ENCODE measurements around the gene P3H2. TPM values are rescaled to one million over a fixed set of nuclear protein-coding genes. Genes with fewer than 3 reads are reported as not detected.

The P3H2 gene
- total RNA-seq, 1 donor from 2014 or later = 61.9 TPM

DNA sequence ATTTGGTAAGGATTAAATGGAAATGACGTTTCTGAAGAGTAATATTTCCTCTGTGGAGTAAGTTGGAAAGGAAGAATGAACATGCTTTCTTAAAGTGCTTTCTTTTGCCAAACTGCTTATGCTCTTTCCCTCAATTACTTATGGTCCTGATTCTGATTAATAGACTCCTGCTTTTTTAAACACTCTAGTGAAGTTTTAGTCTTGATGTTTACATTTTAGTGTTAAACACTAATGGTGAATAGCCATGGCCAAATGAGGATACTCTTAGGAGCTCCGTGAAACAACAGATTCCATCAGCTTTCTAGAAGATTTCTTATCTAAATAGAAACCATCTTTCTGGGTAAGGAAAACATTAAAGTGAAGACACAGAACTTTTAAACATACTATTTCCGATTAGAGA is 117.6 kb downstream of the P3H2 start:
- Histone ChIP-seq H3K4me1 (no peaks in the 10 kb centered on the region), H3K9me3 (no peaks in the 10 kb centered on the region), H3K27ac (no peak overlapping the region), H3K27me3 (ENCODE audit: low read depth) (no peaks in the 10 kb centered on the region), H3K4me3 (no peak overlapping the region), H3K36me3 (no peaks in the 10 kb centered on the region)
- no peak for ATAC-seq
- DNase-seq = no peak
- no peak for TF ChIP-seq CTCF (IDR thresholded peaks at IDR 0.05)
- intact Hi-C loops (cut with DNase I) = no loop called here

DNA sequence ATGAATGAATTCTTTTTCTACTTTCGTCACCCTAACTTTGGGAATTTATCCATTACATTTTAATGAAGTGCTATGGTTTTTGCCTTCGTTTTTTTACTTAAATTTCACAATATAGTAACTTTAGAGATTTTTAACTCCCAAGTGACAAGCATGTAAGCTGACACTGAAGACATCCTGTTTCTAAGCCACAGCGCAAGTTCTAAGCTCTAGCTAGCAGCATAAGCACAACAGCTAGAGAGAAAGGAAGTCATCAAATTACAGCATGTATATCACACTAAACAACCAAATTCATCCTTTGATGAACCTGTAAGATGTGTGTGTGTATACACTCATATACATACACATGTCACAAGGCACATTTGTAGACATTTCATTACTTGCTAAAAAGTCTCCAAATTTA is 119.3 kb downstream of the P3H2 start:
- H3K27ac ChIP-seq = no peak overlapping the region
- no peak for TF ChIP-seq CTCF (IDR thresholded peaks at IDR 0.05)
- H3K27me3 ChIP-seq (ENCODE audit: low read depth) = no peaks in the 10 kb centered on the region
- ATAC-seq (no peak), DNase-seq (no peak)
- H3K36me3 ChIP-seq = no peaks in the 10 kb centered on the region
- no peaks in the 10 kb centered on the region for H3K9me3 ChIP-seq
- intact Hi-C loops (cut with DNase I) = no loop called here
- no peak overlapping the region for H3K4me3 ChIP-seq
- no peaks in the 10 kb centered on the region for H3K4me1 ChIP-seq

- Histone ChIP-seq H3K36me3 (no peaks in the 10 kb centered on the region), H3K9me3 (no peaks in the 10 kb centered on the region), H3K4me3 (no peak overlapping the region), H3K27ac (no peak overlapping the region), H3K27me3 (ENCODE audit: low read depth) (no peaks in the 10 kb centered on the region), H3K4me1 (no peaks in the 10 kb centered on the region)
- TF ChIP-seq CTCF (IDR thresholded peaks at IDR 0.05) = no peak
- intact Hi-C loops (cut with DNase I) = no loop called here
- ATAC-seq (no peak), DNase-seq (no peak)
Observed at GRCh38 chr3:190000861-190001196, 119.9 kb downstream of the P3H2 start.

DNA sequence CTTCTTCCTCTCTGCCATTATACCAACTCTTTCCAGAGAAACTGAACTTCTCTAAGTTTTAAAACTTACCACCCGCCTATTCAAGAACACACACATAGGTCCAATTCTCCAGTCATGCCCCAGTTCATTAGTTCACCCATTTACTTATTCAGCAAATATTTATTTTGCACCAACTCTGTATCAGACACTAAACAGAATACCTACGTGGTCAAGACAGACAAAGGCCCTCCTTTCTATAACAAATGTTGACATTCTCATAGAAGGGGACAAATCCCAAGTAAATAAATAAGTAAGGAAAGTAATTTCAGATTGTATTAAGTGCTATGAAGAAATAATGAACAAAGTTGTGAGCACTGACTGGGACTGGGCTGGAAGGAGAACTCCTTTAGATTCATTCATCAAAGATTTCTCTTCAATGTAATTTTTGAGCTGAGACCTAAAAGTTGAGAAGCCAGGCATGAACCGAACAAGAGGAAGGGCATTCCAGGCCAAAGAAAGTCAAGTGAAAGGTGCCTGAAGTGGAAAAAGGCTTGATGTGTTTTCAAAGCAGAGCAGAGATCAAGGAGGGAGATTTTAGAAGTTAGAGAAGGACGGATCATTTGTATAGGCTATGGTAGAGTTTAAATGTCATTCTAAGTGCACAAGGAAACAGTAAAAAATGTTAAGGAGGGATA is 120.4 kb downstream of the P3H2 start:
- no peak for DNase-seq
- Histone ChIP-seq H3K27ac (no peak overlapping the region), H3K4me1 (no peaks in the 10 kb centered on the region), H3K4me3 (no peak overlapping the region), H3K9me3 (no peaks in the 10 kb centered on the region), H3K36me3 (no peaks in the 10 kb centered on the region), H3K27me3 (ENCODE audit: low read depth) (no peaks in the 10 kb centered on the region)
- intact Hi-C loops (cut with DNase I) = no loop called here
- ATAC-seq = peak in 1 of 2 donors; percentile 41
- no peak for TF ChIP-seq CTCF (IDR thresholded peaks at IDR 0.05)

DNA sequence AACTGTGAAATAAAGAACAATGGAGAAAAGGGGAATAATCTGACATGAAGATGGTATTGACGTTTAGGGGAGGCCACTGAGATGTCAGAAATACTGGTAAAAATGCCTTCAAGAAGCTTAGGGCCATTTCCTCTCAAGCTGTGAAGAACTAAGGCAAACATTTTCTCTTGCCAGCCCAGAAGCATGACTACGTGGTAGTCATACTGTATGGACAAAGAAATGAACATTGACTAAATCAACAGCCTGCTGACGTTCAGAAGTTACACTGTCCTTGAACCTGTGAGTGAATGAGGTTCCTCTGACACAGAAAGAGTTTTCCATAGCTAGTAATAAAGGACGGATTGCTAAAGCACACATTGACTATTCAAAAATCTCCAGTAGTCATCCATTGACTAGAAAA is 121.0 kb downstream of the P3H2 start:
- no peaks in the 10 kb centered on the region for H3K9me3 ChIP-seq
- no peaks in the 10 kb centered on the region for H3K27me3 ChIP-seq (ENCODE audit: low read depth)
- TF ChIP-seq CTCF (IDR thresholded peaks at IDR 0.05) = no peak
- H3K27ac ChIP-seq = no peak overlapping the region
- H3K36me3 ChIP-seq = no peaks in the 10 kb centered on the region
- DNase-seq (no peak), ATAC-seq (peak; percentile 46 to 80)
- H3K4me3 ChIP-seq = no peak overlapping the region
- intact Hi-C loops (cut with DNase I) = no loop called here
- H3K4me1 ChIP-seq = no peaks in the 10 kb centered on the region

Data from lower lobe of right lung (tissue), 2 donors.